Fibroblast of villous mesenchyme (primary cell): ENCODE results near the gene CHRM2. TPM values are rescaled to one million over a fixed set of nuclear protein-coding genes. Genes with fewer than 3 reads are reported as not detected.
A peak's percentile ranks its signal among the peaks of the same experiment; 100 is the strongest.

Experiments used
- DNase-seq: peaks from one replicate; pipeline ENCODE4 v3.0.0-alpha.2; 2010; ENCODE audit warnings: low read depth
- H3K4me3 ChIP-seq: 2 replicates; pipeline ENCODE4 v1.5.1; 2011; ENCODE audit warnings: low read depth, mild to moderate bottlenecking, low read length
- CTCF ChIP-seq: IDR thresholded peaks from 2 replicates; pipeline ENCODE4 v1.5.1; 2012; ENCODE audit warnings: low read depth, mild to moderate bottlenecking, low read length; ENCODE audit not compliant: insufficient read depth
- total RNA-seq: library from RNA; depleted of rRNA; stranded (reverse); fragments of >200 nt; gene quantifications from 2 replicates; pipeline ENCODE4 v1.2.3, GENCODE V29; 2012

The CHRM2 gene
- total RNA-seq, 1 donor = 28.9 TPM

- no peak overlapping the region for H3K4me3 ChIP-seq
- TF ChIP-seq CTCF = no peak
- peak; percentile 80 for DNase-seq
Measured at GRCh38 chr7:137006293-137006692, 137.8 kb downstream of the CHRM2 start.

GRCh38 chr7:137007001-137007694 lies 138.7 kb downstream of the CHRM2 start:
- peak; percentile 89 for DNase-seq
- no peak overlapping the region for H3K4me3 ChIP-seq
- TF ChIP-seq CTCF = no peak

- H3K4me3 ChIP-seq = no peak overlapping the region
- no peak for DNase-seq
- TF ChIP-seq CTCF = no peak
Measured at GRCh38 chr7:137009404-137009803, 141.0 kb downstream of the CHRM2 start.

GRCh38 chr7:137015015-137015414 lies 146.6 kb downstream of the CHRM2 start:
- H3K4me3 ChIP-seq = no peak overlapping the region
- no peak for DNase-seq
- TF ChIP-seq CTCF = no peak

- no peak overlapping the region for H3K4me3 ChIP-seq
- DNase-seq = peak; percentile 47
- TF ChIP-seq CTCF = no peak
Measured at GRCh38 chr7:137017221-137017620, 148.8 kb downstream of the CHRM2 start.

- no peak for DNase-seq
- no peak overlapping the region for H3K4me3 ChIP-seq
- TF ChIP-seq CTCF = no peak
Measured at GRCh38 chr7:137018468-137018867, 150.0 kb downstream of the CHRM2 start.

GRCh38 chr7:137020351-137020750 lies 151.9 kb downstream of the CHRM2 start:
- TF ChIP-seq CTCF = no peak
- no peak for DNase-seq
- no peak overlapping the region for H3K4me3 ChIP-seq
